Endodermal cell (in vitro differentiated cells): ENCODE results near the gene CDCP2. TPM values are rescaled to one million over a fixed set of nuclear protein-coding genes. Genes with fewer than 3 reads are reported as not detected.

ENCODE experiments used
- DNase-seq: peaks from one replicate; pipeline ENCODE4 v3.0.0-alpha.2; 2017
- H3K27ac ChIP-seq: 2 replicates; pipeline ENCODE4 v1.5.1; 2013; ENCODE audit warnings: mild to moderate bottlenecking, low read depth, low read length, moderate library complexity
- H3K27me3 ChIP-seq: 2 replicates; pipeline ENCODE4 v1.6.1; 2013; ENCODE audit warnings: mild to moderate bottlenecking, low read length, moderate library complexity; ENCODE audit not compliant: insufficient read depth, control insufficient read depth, poor library complexity, severe bottlenecking
- H3K36me3 ChIP-seq: 2 replicates; pipeline ENCODE4 v1.7.0; 2013; ENCODE audit warnings: mild to moderate bottlenecking, low read length, moderate library complexity; ENCODE audit not compliant: control insufficient read depth, insufficient read depth
- H3K4me1 ChIP-seq: one replicate; pipeline ENCODE4 v1.7.0; 2013; ENCODE audit warnings: low read length; ENCODE audit not compliant: control insufficient read depth, insufficient read depth
- H3K4me3 ChIP-seq: 2 replicates; pipeline ENCODE4 v1.5.1; 2013; ENCODE audit warnings: mild to moderate bottlenecking, low read length, moderate library complexity
- H3K9ac ChIP-seq: 2 replicates; pipeline ENCODE4 v1.6.1; 2013; ENCODE audit warnings: mild to moderate bottlenecking, low read length, moderate library complexity; ENCODE audit not compliant: poor library complexity, severe bottlenecking; ENCODE audit errors: extremely low read depth
- H3K9me3 ChIP-seq: 2 replicates; pipeline ENCODE4 v1.6.1; 2013; ENCODE audit warnings: mild to moderate bottlenecking, low read length, moderate library complexity; ENCODE audit not compliant: control insufficient read depth
- H3K27ac Mint-ChIP-seq: 2 replicates; pipeline ENCODE4 v1.8.0; 2020; ENCODE audit warnings: mixed read lengths
- H3K27me3 Mint-ChIP-seq: 2 replicates; pipeline ENCODE4 v1.8.0; 2021; ENCODE audit warnings: mild to moderate bottlenecking, mixed read lengths; ENCODE audit not compliant: insufficient read depth
- H3K36me3 Mint-ChIP-seq: 2 replicates; pipeline ENCODE4 v1.8.0; 2020; ENCODE audit warnings: low read depth, mixed read lengths
- H3K4me1 Mint-ChIP-seq: 2 replicates; pipeline ENCODE4 v1.8.0; 2020; ENCODE audit warnings: mixed read lengths
- H3K4me3 Mint-ChIP-seq: 2 replicates; pipeline ENCODE4 v1.8.0; 2020; ENCODE audit warnings: mild to moderate bottlenecking, moderate library complexity, mixed read lengths
- H3K9me3 Mint-ChIP-seq: 2 replicates; pipeline ENCODE4 v1.8.0; 2020; ENCODE audit warnings: mild to moderate bottlenecking, mixed read lengths
- WGBS, 2 experiments: methylation state at CpG; one replicate each; pipeline versions ENCODE4 v1.1.5 to v1.1.7; 2013; ENCODE audit warnings: missing lambda C conversion rate in 2 of 2, mixed read lengths in 1 of 2; ENCODE audit not compliant: insufficient coverage in 1 of 2, insufficient read length in 1 of 2; 5-methylcytosine and 5-hydroxymethylcytosine counted together
- total RNA-seq, 2 donors: library from RNA; stranded (reverse); fragmentation: NEBNext Ultra II Directional in 1 of 2; extraction: Animal tissue kit (Norgen Biotek cat#: 25700) in 1 of 2; gene quantifications; 2 replicates in 1 of 2; 3 replicates in 1 of 2; pipeline ENCODE4 v1.2.1, GENCODE V29; 2021
- TF ChIP-seq, protein P1 (sequence below): fragments of 200-600 bp; sonication (generic); conservative IDR thresholded peaks from 2 replicates; pipeline ENCODE4 v1.5.0; 2021; ENCODE audit warnings: antibody characterized with exemption, mild to moderate bottlenecking

CDCP2 gene
- total RNA-seq, 2 donors from 2014 or later: not detected

DNA sequence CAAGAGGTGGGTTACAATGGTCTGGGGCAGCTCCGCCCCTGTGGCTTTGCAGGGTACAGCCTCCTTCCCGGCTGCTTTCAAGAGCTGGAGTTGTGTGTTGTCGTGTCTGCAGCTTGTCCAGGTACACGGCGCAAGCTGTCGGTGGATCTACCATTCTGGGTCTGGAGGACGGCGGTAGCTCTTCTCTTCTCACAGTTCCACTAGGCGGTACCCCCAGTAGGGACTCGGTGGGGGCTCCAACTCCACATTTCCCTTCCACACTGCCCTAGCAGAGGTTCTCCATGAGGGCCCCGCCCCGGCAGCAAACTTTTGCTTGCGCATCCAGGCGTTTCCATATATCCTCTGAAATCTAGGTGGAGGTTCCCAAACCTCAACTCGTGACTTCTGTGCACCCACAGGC is 12.3 kb upstream of the CDCP2 start:
- no peaks in the 10 kb centered on the region for H3K36me3 Mint-ChIP-seq
- WGBS, 2 experiments: 95 to 98% methylated on average over 9 to 15 of the region's 15 CpGs
- no peaks in the 10 kb centered on the region for H3K9me3 ChIP-seq
- no peak overlapping the region for H3K27ac Mint-ChIP-seq
- H3K4me3 ChIP-seq: no peak overlapping the region
- no peaks in the 10 kb centered on the region for H3K36me3 ChIP-seq
- peaks cover 4% of the 10 kb centered on the region for H3K27me3 Mint-ChIP-seq
- H3K4me3 Mint-ChIP-seq: no peak overlapping the region
- no peaks in the 10 kb centered on the region for H3K27me3 ChIP-seq
- H3K4me1 Mint-ChIP-seq: no peaks in the 10 kb centered on the region
- no peak overlapping the region for H3K27ac ChIP-seq
- no peaks in the 10 kb centered on the region for H3K9me3 Mint-ChIP-seq
- H3K9ac ChIP-seq: no peak overlapping the region
- no peaks in the 10 kb centered on the region for H3K4me1 ChIP-seq
- no peak for DNase-seq
- TF ChIP-seq, protein P1, sequence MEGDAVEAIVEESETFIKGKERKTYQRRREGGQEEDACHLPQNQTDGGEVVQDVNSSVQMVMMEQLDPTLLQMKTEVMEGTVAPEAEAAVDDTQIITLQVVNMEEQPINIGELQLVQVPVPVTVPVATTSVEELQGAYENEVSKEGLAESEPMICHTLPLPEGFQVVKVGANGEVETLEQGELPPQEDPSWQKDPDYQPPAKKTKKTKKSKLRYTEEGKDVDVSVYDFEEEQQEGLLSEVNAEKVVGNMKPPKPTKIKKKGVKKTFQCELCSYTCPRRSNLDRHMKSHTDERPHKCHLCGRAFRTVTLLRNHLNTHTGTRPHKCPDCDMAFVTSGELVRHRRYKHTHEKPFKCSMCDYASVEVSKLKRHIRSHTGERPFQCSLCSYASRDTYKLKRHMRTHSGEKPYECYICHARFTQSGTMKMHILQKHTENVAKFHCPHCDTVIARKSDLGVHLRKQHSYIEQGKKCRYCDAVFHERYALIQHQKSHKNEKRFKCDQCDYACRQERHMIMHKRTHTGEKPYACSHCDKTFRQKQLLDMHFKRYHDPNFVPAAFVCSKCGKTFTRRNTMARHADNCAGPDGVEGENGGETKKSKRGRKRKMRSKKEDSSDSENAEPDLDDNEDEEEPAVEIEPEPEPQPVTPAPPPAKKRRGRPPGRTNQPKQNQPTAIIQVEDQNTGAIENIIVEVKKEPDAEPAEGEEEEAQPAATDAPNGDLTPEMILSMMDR: no peak

DNA sequence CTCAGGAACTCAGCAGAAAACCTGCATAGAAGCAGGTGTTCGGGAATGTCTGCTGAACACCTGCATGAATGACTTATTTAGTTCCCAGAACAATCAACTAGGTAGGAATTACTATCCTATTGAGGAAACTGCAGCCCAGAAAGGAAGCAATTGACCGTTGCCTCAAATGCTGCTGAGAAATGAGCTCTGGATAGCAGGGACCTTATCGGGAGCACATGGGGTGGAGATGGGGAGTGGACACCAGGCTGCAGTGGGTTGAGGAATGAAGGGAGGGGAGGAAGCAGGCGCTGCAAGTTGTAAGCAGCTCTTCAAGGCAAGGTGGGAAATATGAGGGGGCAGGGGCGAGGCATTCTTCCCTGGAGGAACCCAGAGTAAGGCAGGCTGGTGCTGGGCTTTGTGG is 10.8 kb upstream of the CDCP2 start:
- H3K27me3 ChIP-seq: no peaks in the 10 kb centered on the region
- H3K4me1 ChIP-seq: no peaks in the 10 kb centered on the region
- Mint-ChIP-seq H3K4me1 (no peaks in the 10 kb centered on the region), H3K27ac (no peak overlapping the region), H3K36me3 (no peaks in the 10 kb centered on the region), H3K4me3 (no peak overlapping the region), H3K9me3 (no peaks in the 10 kb centered on the region), H3K27me3 (peaks cover 4% of the 10 kb centered on the region)
- H3K9me3 ChIP-seq: no peaks in the 10 kb centered on the region
- no peak for DNase-seq
- no peaks in the 10 kb centered on the region for H3K36me3 ChIP-seq
- 92 to 94% methylated on average over 5 of the region's 5 CpGs for WGBS, 2 experiments
- no peak overlapping the region for H3K9ac ChIP-seq
- TF ChIP-seq, protein P1: no peak
- H3K27ac ChIP-seq: no peak overlapping the region
- no peak overlapping the region for H3K4me3 ChIP-seq

DNA sequence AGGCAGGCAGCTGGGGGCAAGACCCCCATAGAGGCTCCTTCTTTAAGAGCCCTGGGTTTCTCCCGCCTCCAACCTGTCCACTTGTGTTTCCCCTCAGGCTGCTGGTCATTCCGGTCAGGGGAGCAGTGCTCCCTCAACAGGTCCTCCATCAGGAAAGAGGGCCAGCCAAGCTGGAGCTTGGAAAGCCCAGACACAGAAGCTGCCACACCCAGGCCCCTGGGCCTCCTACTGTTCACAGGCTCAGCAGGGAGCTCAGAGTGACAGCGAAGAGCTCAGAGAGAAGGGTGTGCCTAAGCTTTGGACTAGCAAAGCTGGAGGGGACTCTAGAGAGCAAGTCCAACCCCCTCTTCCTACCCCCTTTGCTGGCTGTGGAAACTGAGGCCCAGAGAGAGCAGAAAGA is 10.3 kb upstream of the CDCP2 start:
- no peaks in the 10 kb centered on the region for H3K36me3 Mint-ChIP-seq
- no peaks in the 10 kb centered on the region for H3K36me3 ChIP-seq
- no peak overlapping the region for H3K27ac ChIP-seq
- H3K27me3 Mint-ChIP-seq: peaks cover 4% of the 10 kb centered on the region
- no peaks in the 10 kb centered on the region for H3K27me3 ChIP-seq
- DNase-seq: no peak
- TF ChIP-seq, protein P1: no peak
- H3K9me3 ChIP-seq: no peaks in the 10 kb centered on the region
- WGBS, 2 experiments: 88 to 100% methylated on average over 1 to 3 of the region's 3 CpGs
- no peak overlapping the region for H3K9ac ChIP-seq
- H3K4me1 Mint-ChIP-seq: no peaks in the 10 kb centered on the region
- H3K4me3 ChIP-seq: no peak overlapping the region
- no peaks in the 10 kb centered on the region for H3K9me3 Mint-ChIP-seq
- no peaks in the 10 kb centered on the region for H3K4me1 ChIP-seq
- H3K27ac Mint-ChIP-seq: no peak overlapping the region
- H3K4me3 Mint-ChIP-seq: no peak overlapping the region
